GM10248 (cell line): ENCODE data around the gene FBRSL1.

ENCODE experiments used
- CTCF ChIA-PET: fragments of 300-600 bp; sonication (Branson Sonifier 250); formaldehyde crosslinking; extraction: SDS; loops from one replicate; lab custom pipeline; 2021; ENCODE audit warnings: antibody characterized with exemption; lab: Yijun Ruan, JAX
- POLR2A ChIA-PET: fragments of 350-650 bp; sonication (Branson Sonifier 250); formaldehyde crosslinking; extraction: SDS; loops from one replicate; lab custom pipeline; 2020; ENCODE audit warnings: antibody characterized with exemption; lab: Yijun Ruan, JAX
- DNase-seq: peaks from one replicate; pipeline ENCODE4 v3.0.0; 2012; ENCODE audit errors: extremely low spot score
- TF ChIP-seq, protein P1 (sequence below): IDR thresholded peaks from 2 replicates; pipeline ENCODE4 v1.5.1; 2012; ENCODE audit warnings: mild to moderate bottlenecking, low read depth; ENCODE audit errors: extremely low read depth, missing control alignments, control extremely low read depth

Gene FBRSL1

DNA sequence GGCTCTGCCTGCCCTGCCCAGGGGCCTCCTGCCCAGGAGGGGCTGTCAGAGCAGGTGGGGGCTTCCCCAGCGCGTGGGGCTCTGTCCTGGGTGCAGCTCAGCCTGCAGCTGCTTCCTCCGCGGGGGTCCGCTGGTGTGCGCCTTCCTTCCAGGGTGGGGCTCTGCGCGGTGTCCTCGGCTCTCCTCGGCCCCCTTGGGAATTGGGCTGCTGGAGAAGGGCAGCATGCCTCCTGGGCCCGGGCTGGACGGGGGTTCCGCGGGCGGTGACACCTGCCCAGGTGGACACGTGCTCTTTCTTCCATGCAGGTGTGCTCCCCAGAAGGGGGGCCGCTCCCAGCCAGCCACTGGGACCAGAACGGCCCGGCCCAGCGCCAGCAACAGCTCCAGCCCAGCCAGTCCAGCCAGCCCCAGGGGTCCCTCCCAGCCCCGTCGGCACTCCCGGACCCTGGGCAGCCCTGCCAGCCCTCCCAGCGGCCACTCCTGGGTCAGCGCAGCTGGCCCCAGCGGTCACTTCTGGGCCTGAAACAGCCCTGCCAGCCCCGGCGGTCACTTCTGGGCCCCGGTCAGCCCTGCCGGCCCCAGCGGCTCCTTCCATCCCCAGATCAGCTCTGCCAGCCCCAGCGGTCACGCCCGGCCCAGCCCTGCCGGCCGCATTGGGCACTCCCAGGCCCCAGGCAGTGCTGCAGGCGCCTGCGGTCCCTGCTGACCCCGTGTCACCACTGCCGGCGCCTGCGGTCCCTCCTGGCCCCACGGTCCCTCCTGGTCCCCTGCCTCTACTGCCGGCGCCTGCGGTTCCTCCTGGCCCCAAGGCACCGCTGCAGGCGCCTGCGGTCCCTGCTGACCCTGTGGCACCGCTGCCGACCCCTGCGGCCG is 19.1 kb downstream of the FBRSL1 start:
- TF ChIP-seq, protein P1, sequence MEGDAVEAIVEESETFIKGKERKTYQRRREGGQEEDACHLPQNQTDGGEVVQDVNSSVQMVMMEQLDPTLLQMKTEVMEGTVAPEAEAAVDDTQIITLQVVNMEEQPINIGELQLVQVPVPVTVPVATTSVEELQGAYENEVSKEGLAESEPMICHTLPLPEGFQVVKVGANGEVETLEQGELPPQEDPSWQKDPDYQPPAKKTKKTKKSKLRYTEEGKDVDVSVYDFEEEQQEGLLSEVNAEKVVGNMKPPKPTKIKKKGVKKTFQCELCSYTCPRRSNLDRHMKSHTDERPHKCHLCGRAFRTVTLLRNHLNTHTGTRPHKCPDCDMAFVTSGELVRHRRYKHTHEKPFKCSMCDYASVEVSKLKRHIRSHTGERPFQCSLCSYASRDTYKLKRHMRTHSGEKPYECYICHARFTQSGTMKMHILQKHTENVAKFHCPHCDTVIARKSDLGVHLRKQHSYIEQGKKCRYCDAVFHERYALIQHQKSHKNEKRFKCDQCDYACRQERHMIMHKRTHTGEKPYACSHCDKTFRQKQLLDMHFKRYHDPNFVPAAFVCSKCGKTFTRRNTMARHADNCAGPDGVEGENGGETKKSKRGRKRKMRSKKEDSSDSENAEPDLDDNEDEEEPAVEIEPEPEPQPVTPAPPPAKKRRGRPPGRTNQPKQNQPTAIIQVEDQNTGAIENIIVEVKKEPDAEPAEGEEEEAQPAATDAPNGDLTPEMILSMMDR = no peak
- ChIA-PET POLR2A (no interaction called here), CTCF (no interaction called here)

DNA sequence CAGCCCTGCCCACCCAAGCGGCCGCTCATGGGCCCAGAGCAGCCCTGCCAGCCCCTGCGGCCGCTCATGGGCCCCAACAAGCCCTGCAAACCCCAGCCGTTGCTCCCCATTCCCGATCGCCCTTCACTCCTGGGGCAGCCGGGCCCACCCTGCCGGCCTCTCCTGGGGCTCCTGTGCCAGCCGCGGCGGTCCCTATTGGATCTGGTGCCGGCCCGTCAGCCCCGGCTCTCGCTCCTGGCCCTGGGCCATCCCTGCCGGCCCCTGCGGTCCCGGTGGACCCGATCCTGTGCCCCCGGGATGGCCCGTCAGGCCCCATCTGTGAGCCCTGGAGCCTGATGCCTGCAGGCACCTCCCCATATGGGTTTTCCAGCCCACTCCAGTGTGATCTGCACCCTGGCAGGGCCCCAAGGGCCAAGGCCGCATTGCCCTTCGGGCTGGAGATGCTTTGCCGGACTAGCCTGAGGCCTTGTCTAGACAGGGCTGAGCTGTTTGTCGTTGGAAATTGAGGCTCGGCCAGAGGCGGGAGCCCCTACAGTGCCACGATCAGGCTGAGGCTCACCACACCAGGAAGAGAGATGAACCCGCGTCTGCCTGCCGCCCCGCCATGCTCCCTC is 20.3 kb downstream of the FBRSL1 start:
- DNase-seq = no peak
- ChIA-PET CTCF (interaction anchor here (0.7 kb wide), 1 partner anchor 9 kb away, joined by 3 read pairs; no protein-coding TSS in a partner anchor), POLR2A (no interaction called here)
- TF ChIP-seq, protein P1 = no peak

More for the DNA sequence above, 19.1 kb downstream of the FBRSL1 start:
- DNase-seq = no peak

DNA sequence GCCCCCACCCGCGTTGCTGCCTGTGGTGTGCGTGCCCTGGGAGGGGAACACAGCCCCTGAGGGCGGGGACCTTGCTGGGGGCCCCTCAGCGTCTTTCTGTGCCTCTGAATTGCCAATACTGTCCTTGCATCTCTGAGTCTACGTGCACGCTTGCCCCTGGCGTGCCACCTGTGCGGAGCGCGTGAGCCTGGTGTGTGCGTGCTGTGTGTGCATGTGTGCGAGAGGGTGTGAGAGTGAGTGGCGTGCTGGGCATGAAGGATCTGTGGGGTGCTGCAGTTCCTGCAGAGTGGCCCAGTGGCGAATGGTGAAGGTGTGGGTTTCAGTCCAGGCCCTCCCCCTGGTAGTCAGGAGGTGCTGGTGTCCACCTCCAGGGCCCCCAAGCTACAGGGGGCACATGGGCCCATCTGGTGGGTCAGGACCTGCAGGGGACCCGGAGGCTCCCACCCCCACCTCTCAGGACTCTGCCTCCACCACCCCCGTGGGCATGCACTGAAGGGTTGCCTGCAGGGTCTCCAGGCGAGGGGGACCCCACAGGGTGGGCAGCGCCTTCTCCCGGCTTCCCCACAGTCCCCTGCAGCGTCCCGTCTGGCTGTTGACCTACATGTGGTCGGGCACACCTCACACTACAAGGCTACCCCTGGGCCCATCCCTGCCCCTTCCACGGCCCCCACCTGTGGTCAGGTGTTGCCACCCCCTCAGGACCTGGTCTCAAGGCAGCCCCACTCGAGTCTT is 21.0 kb downstream of the FBRSL1 start:
- TF ChIP-seq, protein P1 = no peak
- ChIA-PET POLR2A (no interaction called here), CTCF (interaction anchor here (0.7 kb wide), 1 partner anchor 9 kb away, joined by 3 read pairs; no protein-coding TSS in a partner anchor)
- DNase-seq = no peak

DNA sequence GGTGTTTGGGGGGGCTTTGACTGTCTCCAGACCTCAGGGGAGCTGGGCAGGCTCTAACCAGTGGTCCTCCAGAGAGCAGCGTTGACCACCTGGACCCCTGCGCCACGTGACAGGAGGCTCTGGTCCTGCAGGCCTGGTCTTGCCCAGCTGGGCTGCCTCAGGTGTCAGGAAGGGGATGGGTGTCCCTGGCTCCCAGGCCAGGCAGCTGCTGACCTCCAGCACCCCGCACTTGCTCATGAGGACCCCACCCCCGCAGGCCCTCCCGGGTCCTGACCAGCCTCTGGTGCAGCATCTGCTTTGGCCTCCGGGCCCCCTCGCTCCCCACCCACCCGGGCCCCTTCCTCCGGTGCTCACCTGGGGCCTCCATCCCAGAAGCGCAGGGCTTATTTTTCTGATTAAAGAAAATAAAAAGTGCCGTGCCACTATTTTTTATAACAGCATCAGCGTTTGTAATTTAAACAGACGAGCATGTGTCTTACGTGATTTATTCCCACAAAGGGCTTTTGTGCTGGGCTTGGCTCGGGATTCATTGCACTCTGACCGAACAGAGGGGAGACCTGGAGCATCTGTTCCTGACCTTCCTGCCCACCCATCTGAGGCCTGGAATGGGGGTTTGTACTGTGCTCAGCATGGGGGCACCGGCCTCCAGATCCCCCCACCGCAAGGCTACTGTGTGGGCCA is 21.7 kb downstream of the FBRSL1 start:
- ChIA-PET POLR2A (no interaction called here), CTCF (no interaction called here)
- no peak for DNase-seq
- TF ChIP-seq, protein P1 = no peak

DNA sequence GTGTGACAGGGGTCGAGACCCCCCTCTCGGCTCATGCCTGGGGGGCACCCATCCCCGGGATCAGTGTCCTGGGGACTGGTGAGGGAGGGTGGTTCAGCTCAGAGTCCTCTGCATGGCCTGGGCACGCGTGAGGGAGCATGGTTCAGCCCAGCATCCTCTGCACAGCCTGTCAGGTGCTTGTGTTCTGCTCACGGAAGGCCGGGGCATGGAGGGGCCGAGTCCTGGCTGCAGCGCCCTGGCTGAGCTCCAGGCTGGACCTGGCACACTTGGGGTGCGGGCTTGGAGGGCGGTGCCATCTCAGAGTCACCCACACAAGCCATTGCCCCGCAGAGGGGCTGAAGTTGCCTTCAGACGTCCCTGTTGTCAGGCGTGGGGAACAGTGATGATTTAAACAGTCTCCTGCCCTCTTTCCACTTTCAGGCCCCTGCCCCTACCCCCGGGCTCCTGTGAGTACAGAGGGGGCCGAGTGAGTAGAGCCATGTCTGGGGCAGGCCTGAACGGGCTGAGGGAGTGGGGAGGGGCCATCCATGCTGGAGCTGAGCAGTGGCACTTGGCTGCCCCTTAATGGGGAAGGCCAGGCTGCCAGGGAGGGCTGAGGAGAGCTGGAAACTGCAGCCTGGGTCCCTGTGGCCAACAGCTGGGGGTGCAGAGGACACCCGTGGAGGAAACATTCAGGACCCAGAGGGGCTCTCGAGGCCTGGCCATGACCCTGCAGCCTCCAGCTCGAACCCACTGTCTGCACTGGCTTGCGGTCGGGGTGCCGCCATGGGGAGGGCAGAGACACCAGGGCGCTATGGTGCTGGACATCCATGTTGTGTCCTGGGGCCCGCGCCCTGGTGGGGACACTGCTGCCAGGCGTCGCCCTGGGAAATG is 22.5 kb downstream of the FBRSL1 start:
- TF ChIP-seq, protein P1 = no peak
- DNase-seq = no peak
- POLR2A ChIA-PET = no interaction called here
- CTCF ChIA-PET = no interaction called here
